Measurements from ENCODE around the gene UNK.
A peak's percentile ranks its signal among the peaks of the same experiment; 100 is the strongest.

The UNK gene

DNA sequence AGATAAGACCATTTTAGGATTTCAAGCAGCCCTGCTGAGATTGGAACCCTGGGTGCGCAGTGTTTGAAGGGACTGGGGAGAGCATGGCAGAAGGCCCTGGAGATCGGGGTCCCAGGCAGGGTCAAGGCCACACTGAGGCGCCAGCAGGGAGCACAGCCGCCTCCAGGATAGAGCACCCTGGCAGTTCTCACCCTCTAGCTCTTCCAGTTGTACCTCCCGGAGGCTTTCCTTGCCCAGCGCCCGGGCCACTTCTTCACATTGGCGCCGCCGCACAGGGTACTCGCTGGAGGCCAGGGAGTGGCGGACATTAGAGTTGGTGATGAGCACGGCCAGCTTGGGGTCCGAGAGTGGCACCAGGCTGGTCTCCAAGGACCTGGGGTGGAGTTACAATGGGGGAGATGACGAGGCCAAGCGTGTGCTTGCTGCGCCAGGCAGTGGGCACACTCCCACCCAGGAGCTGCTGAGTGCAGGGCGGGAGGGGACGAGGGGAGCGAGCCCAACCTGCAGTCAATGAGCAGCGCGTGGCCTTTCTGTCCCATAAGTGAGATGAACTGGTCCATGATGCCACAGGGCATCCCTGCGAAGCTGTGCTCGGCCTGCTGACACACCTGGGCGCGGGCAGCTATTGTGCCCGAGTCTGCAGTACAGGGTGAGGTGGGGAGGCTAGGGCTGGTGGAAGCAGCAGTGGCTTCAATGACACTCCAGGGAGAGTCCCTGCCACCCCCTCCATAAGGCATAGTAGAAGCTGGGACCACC, 21.9 kb upstream of the UNK start:
- H3K27ac Mint-ChIP-seq, result peak overlapping the region; percentile 87
- no peaks in the 10 kb centered on the region for H3K9me3 Mint-ChIP-seq
- no peak for DNase-seq (ENCODE audit: low spot score in 2 of 2)
- peak overlapping the region; percentile 76 for H3K4me3 Mint-ChIP-seq
- ATAC-seq, result no peak
- H3K4me1 Mint-ChIP-seq, result peaks cover 12% of the 10 kb centered on the region
- peaks cover 13% of the 10 kb centered on the region for H3K36me3 Mint-ChIP-seq

DNA sequence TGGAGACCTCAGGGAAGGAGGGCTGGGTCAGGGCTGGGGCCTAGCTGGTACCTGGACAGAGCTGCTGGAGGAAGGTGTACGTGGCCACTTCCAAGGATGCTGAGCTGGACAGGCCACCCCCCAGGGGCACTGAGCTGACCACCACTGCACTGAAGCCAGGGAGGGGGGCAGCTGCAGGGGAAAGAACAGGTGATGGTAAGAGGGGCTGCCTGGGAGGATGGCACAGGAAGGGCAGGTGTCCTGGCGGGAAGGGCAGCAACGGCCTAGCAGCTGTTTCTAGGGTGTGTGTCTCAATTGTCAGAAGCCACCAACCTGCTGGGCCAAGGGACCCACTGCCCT, 21.4 kb upstream of the UNK start:
- Mint-ChIP-seq H3K4me1 (peaks cover 12% of the 10 kb centered on the region), H3K4me3 (peak overlapping the region; percentile 76), H3K9me3 (no peaks in the 10 kb centered on the region), H3K36me3 (peaks cover 13% of the 10 kb centered on the region), H3K27ac (peak overlapping the region; percentile 87)
- DNase-seq (ENCODE audit: low spot score in 2 of 2) (no peak), ATAC-seq (no peak)

- Mint-ChIP-seq H3K27ac (peak overlapping the region; percentile 87), H3K4me3 (peak overlapping the region; percentile 76), H3K36me3 (peaks cover 13% of the 10 kb centered on the region), H3K4me1 (peaks cover 12% of the 10 kb centered on the region), H3K9me3 (no peaks in the 10 kb centered on the region)
- DNase-seq (ENCODE audit: low spot score in 2 of 2) (no peak), ATAC-seq (no peak)
Observed at GRCh38 chr17:75763613-75764416, 20.8 kb upstream of the UNK start.

GRCh38 chr17:75764417-75764710, 20.2 kb upstream of the UNK start:
- no peak for DNase-seq (ENCODE audit: low spot score in 2 of 2)
- ATAC-seq, result no peak
- Mint-ChIP-seq H3K4me1 (peaks cover 12% of the 10 kb centered on the region), H3K4me3 (peak overlapping the region; percentile 76), H3K27ac (peak overlapping the region; percentile 87), H3K36me3 (peaks cover 8% of the 10 kb centered on the region), H3K9me3 (no peaks in the 10 kb centered on the region)

GRCh38 chr17:75764711-75765421, 19.7 kb upstream of the UNK start, which contains the start of gene GALK1:
GALK1 (minus strand) TSS chr17:75765192; CDS start chr17:75765136, 56 bp downstream.
- ATAC-seq (peak; percentile 96), DNase-seq (ENCODE audit: low spot score in 2 of 2) (peak; percentile 53 to 80)
- peaks cover 12% of the 10 kb centered on the region for H3K4me1 Mint-ChIP-seq
- H3K4me3 Mint-ChIP-seq, result peak within 1 kb of the TSS; percentile 76
- H3K36me3 Mint-ChIP-seq, result peaks cover 7% of the 10 kb centered on the region
- no peaks in the 10 kb centered on the region for H3K9me3 Mint-ChIP-seq
- peak within 1 kb of the TSS; percentile 87 for H3K27ac Mint-ChIP-seq

DNA sequence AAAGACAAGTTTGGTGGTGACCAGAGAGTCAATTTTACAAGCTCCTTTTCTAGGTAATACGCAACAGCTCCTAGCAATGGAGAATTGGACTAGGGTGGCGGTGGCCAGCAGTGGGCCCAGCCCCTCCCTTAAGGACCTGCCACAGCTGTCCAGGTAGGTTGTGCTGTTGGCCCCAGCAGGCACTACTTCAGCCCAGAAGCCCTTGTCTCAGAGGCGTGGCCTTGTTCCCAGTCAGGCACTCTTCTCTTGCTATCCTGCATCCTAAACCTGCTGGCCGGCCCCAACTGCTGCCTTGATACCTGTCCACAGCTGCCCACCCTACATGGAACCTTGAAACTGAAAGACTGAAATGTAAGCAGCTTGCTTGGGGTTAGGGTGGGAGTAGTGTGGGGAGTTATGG, 18.6 kb upstream of the UNK start:
- no peaks in the 10 kb centered on the region for H3K9me3 Mint-ChIP-seq
- H3K4me3 Mint-ChIP-seq, result peak overlapping the region; percentile 76
- H3K27ac Mint-ChIP-seq, result no peak overlapping the region
- H3K4me1 Mint-ChIP-seq, result peaks cover 12% of the 10 kb centered on the region
- DNase-seq (ENCODE audit: low spot score in 2 of 2) (no peak), ATAC-seq (no peak)
- H3K36me3 Mint-ChIP-seq, result peaks cover 7% of the 10 kb centered on the region

GRCh38 chr17:75767881-75768280, 16.7 kb upstream of the UNK start:
- H3K27ac Mint-ChIP-seq, result no peak overlapping the region
- no peak overlapping the region for H3K4me3 Mint-ChIP-seq
- H3K36me3 Mint-ChIP-seq, result peaks cover 5% of the 10 kb centered on the region
- H3K9me3 Mint-ChIP-seq, result no peaks in the 10 kb centered on the region
- ATAC-seq (no peak), DNase-seq (ENCODE audit: low spot score in 2 of 2) (no peak)
- H3K4me1 Mint-ChIP-seq, result peaks cover 5% of the 10 kb centered on the region

DNA sequence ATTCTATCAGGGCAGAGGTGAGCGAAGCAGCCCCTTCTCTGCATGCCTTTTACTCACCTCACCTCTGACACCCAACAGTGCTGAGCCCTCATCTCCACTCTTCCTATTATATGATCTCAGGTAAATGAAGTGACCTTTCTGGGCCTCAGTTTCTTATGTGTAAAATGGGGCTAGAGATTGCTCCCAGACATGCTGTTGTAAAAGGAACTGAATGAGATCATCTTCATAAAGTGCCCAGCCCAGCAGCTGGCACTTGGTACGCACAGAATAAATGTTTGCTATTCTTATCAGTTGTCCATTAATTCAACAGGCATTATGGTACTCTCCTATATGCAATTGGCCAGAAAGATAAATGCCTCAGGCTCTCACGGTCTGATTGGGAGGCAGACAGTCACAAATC, 15.1 kb upstream of the UNK start:
- H3K27ac Mint-ChIP-seq, result no peak overlapping the region
- ATAC-seq (no peak), DNase-seq (ENCODE audit: low spot score in 2 of 2) (no peak)
- H3K9me3 Mint-ChIP-seq, result no peaks in the 10 kb centered on the region
- H3K4me3 Mint-ChIP-seq, result no peak overlapping the region
- H3K4me1 Mint-ChIP-seq, result no peaks in the 10 kb centered on the region
- H3K36me3 Mint-ChIP-seq, result peaks cover 16% of the 10 kb centered on the region

GRCh38 chr17:75771334-75772281, 13.0 kb upstream of the UNK start:
- H3K9me3 Mint-ChIP-seq, result no peaks in the 10 kb centered on the region
- ATAC-seq, result no peak
- peaks cover 36% of the 10 kb centered on the region for H3K36me3 Mint-ChIP-seq
- no peak overlapping the region for H3K4me3 Mint-ChIP-seq
- DNase-seq (ENCODE audit: low spot score in 2 of 2), result no peak
- H3K27ac Mint-ChIP-seq, result no peak overlapping the region
- peaks cover 11% of the 10 kb centered on the region for H3K4me1 Mint-ChIP-seq

DNA sequence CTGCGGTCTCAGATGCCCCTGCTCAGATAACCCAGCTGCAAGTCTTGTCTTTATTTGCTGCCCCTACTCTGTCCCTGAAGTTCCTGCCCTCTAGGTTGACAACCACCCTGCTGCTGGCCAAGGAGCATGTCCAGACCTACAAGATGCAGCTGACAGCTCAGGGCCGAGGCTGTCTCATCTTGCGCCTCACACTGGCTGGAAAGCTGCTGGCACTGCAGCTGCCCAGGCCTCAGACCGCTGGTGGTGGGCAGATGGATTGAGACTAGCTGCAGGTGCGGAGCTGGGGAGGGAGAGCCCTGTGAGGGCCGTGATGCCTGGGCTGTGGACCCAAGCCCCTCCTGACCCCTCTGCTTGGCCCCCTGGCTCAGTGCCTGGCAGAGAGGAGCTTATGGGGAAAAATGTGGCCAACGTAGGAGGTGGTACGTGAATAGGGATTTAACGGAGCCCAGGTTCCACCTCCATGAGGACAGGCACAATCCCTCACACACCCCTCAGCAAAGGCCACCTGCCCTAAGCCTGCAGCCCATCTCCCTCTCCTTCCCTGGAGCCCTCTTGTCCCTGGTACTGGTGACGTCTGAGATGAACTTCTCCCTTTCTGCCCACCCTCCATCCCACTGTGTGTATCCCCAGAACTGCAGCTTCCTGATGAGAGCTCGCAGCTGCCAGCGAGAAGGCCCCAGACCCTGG, 11.3 kb upstream of the UNK start:
- Mint-ChIP-seq H3K27ac (peak overlapping the region; percentile 99), H3K9me3 (no peaks in the 10 kb centered on the region), H3K4me3 (no peak overlapping the region), H3K36me3 (peaks cover 53% of the 10 kb centered on the region), H3K4me1 (peaks cover 27% of the 10 kb centered on the region)
- DNase-seq (ENCODE audit: low spot score in 2 of 2) (no peak), ATAC-seq (no peak)

DNA sequence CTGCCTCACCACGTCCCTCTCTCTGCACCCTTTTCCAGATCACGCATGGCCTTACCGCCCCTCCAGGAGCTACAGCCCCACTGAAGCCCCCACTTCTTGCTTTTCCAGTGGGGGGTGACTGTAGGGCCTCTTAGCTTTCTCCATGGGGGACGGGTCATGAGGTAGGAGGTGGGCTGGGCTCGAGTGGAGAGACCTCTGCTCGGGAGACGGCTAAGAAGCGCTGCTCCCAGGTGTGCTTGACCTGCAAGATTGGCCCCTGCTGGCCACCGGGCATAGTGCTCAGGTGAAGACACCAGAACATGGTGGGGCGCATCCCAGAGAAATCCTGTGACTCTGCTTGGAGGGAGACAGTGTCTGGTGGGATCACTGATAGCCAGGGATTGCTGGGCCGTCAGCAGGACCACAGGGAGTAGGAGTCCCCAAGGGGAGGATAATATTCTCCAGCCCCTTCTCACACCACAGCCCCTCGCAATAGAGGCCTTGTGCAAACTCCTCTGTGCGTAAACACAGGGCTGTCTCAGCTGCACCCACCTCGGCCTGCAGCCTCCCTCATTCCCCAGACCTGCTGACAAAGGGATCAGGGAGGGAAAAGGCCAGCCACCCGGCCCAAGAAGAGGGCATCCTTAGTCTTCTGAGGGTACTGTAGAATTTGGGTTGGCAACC, 10.7 kb upstream of the UNK start:
- Mint-ChIP-seq H3K4me1 (peaks cover 32% of the 10 kb centered on the region), H3K4me3 (no peak overlapping the region), H3K9me3 (no peaks in the 10 kb centered on the region), H3K36me3 (peaks cover 60% of the 10 kb centered on the region), H3K27ac (peak overlapping the region; percentile 99)
- DNase-seq (ENCODE audit: low spot score in 2 of 2) (no peak), ATAC-seq (no peak)

DNA sequence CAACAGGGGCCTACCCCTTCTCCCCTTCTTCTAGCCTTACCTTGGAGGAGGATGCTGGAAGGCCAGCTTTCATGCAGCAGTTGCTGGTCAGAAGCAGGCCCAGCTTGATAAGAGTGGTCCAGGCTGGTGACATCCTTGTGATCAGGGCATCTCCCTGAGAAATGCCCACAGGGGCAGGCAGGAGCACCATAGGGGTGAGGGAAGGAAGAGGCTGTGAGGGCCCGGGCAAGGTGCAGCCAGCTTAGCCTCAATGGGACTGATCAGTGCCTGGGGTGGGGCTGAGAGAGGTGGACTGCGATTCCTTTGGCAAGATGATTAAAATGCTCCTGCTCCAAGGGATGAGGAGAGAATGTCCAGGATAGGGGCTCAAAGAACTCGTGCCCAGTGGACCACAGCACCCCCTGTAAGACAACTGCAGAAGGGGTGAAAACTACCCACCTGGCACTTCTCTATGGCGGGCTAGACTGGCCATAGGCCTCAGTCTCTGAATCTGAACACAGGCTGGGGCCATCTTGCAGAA, 10.1 kb upstream of the UNK start:
- Mint-ChIP-seq H3K27ac (peak overlapping the region; percentile 99), H3K9me3 (no peaks in the 10 kb centered on the region), H3K4me1 (peaks cover 34% of the 10 kb centered on the region), H3K36me3 (peaks cover 65% of the 10 kb centered on the region), H3K4me3 (no peak overlapping the region)
- DNase-seq (ENCODE audit: low spot score in 2 of 2), result peak in 1 of 2 donors; percentile 68
- no peak for ATAC-seq

DNA sequence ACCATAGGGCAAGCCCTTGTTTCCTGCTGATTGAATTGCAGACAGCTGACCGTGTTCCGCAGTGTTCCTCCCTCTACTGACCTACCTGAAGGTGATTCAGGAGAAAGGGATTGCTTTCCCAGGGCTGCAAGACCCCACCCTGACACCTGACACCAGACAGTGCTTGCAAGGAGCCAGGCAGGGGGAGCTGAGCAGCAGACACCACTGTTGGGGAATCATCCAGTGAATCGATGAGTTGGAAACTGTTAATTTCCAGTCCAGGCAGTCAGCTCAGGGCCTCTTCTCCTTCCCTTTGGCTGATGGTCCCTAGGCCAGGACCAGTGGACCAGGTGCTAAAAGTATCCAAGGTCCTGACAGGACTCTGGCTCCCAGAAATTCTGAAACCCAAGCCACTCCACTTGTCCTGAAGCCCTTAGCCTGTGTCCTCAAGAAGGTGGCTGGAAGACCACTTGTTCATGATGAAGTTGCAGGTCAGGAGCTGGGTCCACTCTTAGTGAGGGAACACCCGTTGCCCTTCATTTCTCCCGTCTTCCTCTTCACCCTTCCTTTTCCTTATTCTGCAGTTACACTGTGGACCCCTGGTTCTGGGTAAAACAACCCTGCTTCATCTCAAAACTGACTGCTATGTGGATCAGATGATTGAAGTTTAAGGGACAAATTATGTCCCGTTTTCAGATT, 9.5 kb upstream of the UNK start:
- H3K9me3 Mint-ChIP-seq, result no peaks in the 10 kb centered on the region
- DNase-seq (ENCODE audit: low spot score in 2 of 2) (peak in 1 of 2 donors; percentile 71), ATAC-seq (no peak)
- peaks cover 71% of the 10 kb centered on the region for H3K36me3 Mint-ChIP-seq
- H3K4me1 Mint-ChIP-seq, result peaks cover 39% of the 10 kb centered on the region
- H3K27ac Mint-ChIP-seq, result peak overlapping the region; percentile 99
- peak overlapping the region; percentile 77 for H3K4me3 Mint-ChIP-seq
